SK-N-SH treated with all-trans-retinoic acid at 6 μM for 48 hours (cell line): Measurements from ENCODE around the gene QPRT.
"Not testable (repeated sequence)": the region's sequence is repeated elsewhere in the genome, so short reads cannot be mapped to it uniquely, and the experiment has no call there.

Experiments used
- ATAC-seq: fragments of 200-7000 bp; cut with Tn5 transposase; 3 replicates; pipeline ENCODE4 v1.9.1; 2020; ENCODE audit warnings: mild to moderate bottlenecking, moderate library complexity
- ARNTL ChIP-seq: fragments of 450-650 bp; formaldehyde crosslinking; IDR thresholded peaks from 2 replicates; pipeline ENCODE4 v1.5.0; 2020; ENCODE audit warnings: low read depth, mild to moderate bottlenecking, moderate library complexity, borderline replicate concordance
- CREB5 ChIP-seq: fragments of 250-450 bp; sonication (Bioruptor Pico); IDR thresholded peaks from 2 replicates; pipeline ENCODE4 v1.5.1; 2020; ENCODE audit warnings: low read depth, mild to moderate bottlenecking, moderate library complexity
- GLIS3 ChIP-seq: fragments of 250-450 bp; sonication (Bioruptor Pico); IDR thresholded peaks from 2 replicates; pipeline ENCODE4 v1.5.0; 2020; ENCODE audit warnings: mild to moderate bottlenecking, moderate library complexity
- ISL1 ChIP-seq: fragments of 250-450 bp; sonication (Bioruptor Pico); IDR thresholded peaks from 2 replicates; pipeline ENCODE4 v2.1.2; 2022; ENCODE audit warnings: mild to moderate bottlenecking, moderate library complexity
- OSR1 ChIP-seq: fragments of 250-450 bp; sonication (Bioruptor Pico); IDR thresholded peaks from 2 replicates; pipeline ENCODE4 v1.8.0; 2022; ENCODE audit warnings: moderate library complexity, mild to moderate bottlenecking, inconsistent platforms
- POU6F1 ChIP-seq: fragments of 250-450 bp; sonication (Bioruptor Pico); IDR thresholded peaks from 2 replicates; pipeline ENCODE4 v1.8.0; 2021; ENCODE audit warnings: low read depth, mild to moderate bottlenecking, moderate library complexity, borderline replicate concordance
- RARB ChIP-seq: fragments of 250-450 bp; sonication (Bioruptor Pico); IDR thresholded peaks from 2 replicates; pipeline ENCODE4 v1.8.0; 2021; ENCODE audit warnings: mild to moderate bottlenecking, moderate library complexity
- SNAI2 ChIP-seq: fragments of 250-450 bp; sonication (Bioruptor Pico); IDR thresholded peaks from 2 replicates; pipeline ENCODE4 v1.5.0; 2020; ENCODE audit warnings: mild to moderate bottlenecking, moderate library complexity
- TCF4 ChIP-seq: fragments of 250-450 bp; sonication (Bioruptor Pico); IDR thresholded peaks from 2 replicates; pipeline ENCODE4 v1.8.0; 2021; ENCODE audit warnings: mild to moderate bottlenecking, moderate library complexity, borderline replicate concordance
- TOX ChIP-seq: fragments of 250-450 bp; sonication (Bioruptor Pico); IDR thresholded peaks from 2 replicates; pipeline ENCODE4 v1.8.0; 2021; ENCODE audit warnings: mild to moderate bottlenecking, moderate library complexity, borderline replicate concordance
- ZC3H10 ChIP-seq: fragments of 250-450 bp; sonication (Bioruptor Pico); IDR thresholded peaks from 2 replicates; pipeline ENCODE4 v1.5.1; 2021; ENCODE audit warnings: mild to moderate bottlenecking, moderate library complexity
- ZFP3 ChIP-seq: fragments of 250-450 bp; sonication (Bioruptor Pico); IDR thresholded peaks from 2 replicates; pipeline ENCODE4 v1.5.0; 2020; ENCODE audit warnings: mild to moderate bottlenecking, moderate library complexity
- ZFP30 ChIP-seq: fragments of 450-650 bp; formaldehyde crosslinking; IDR thresholded peaks from 2 replicates; pipeline ENCODE4 v1.5.0; 2022; ENCODE audit warnings: mild to moderate bottlenecking, moderate library complexity
- ZNF565 ChIP-seq: fragments of 450-650 bp; formaldehyde crosslinking; conservative IDR thresholded peaks from 2 replicates; pipeline ENCODE4 v1.5.0; 2020; ENCODE audit warnings: low read depth, mild to moderate bottlenecking, moderate library complexity
- ZNF8 ChIP-seq: fragments of 450-650 bp; formaldehyde crosslinking; IDR thresholded peaks from 2 replicates; pipeline ENCODE4 v1.5.0; 2020; ENCODE audit warnings: mild to moderate bottlenecking, moderate library complexity

QPRT gene

GRCh38 chr16:29702269-29702668 lies 23.3 kb downstream of the QPRT start:
- no peak for TF ChIP-seq SNAI2 (CRISPR knock-in tag)
- TF ChIP-seq POU6F1 (CRISPR knock-in tag) = no peak
- TF ChIP-seq GLIS3 (CRISPR knock-in tag) = no peak
- TF ChIP-seq ZNF8 (CRISPR knock-in tag) = no peak
- no peak for TF ChIP-seq ZFP30 (CRISPR knock-in tag)
- no peak for TF ChIP-seq OSR1 (CRISPR knock-in tag)
- no peak for TF ChIP-seq ISL1 (CRISPR knock-in tag)
- TF ChIP-seq ZC3H10 (CRISPR knock-in tag) = no peak
- ATAC-seq = no peak

GRCh38 chr16:29705030-29705429 lies 26.1 kb downstream of the QPRT start:
- TF ChIP-seq ZFP30 (CRISPR knock-in tag) (no peak), ZNF565 (CRISPR knock-in tag) (no peak), ISL1 (CRISPR knock-in tag) (no peak), RARB (CRISPR knock-in tag) (no peak), POU6F1 (CRISPR knock-in tag) (no peak), OSR1 (CRISPR knock-in tag) (no peak), ZNF8 (CRISPR knock-in tag) (no peak)
- no peak for ATAC-seq

- not testable (repeated sequence) for ATAC-seq
Measured at GRCh38 chr16:29707160-29707559, 28.2 kb downstream of the QPRT start.

- TF ChIP-seq ISL1 (CRISPR knock-in tag) = no peak
- no peak for TF ChIP-seq ARNTL
- TF ChIP-seq TOX (CRISPR knock-in tag) = no peak
- TF ChIP-seq POU6F1 (CRISPR knock-in tag) = no peak
- TF ChIP-seq ZFP3 = no peak
- TF ChIP-seq TCF4 (CRISPR knock-in tag) = no peak
- no peak for TF ChIP-seq OSR1 (CRISPR knock-in tag)
- TF ChIP-seq CREB5 (CRISPR knock-in tag) = no peak
- TF ChIP-seq SNAI2 (CRISPR knock-in tag) = no peak
- TF ChIP-seq ZFP30 (CRISPR knock-in tag) = no peak
- no peak for TF ChIP-seq RARB (CRISPR knock-in tag)
- no peak for TF ChIP-seq ZC3H10 (CRISPR knock-in tag)
- TF ChIP-seq GLIS3 (CRISPR knock-in tag) = no peak
Measured at GRCh38 chr16:29708917-29709600, 30.1 kb downstream of the QPRT start.

GRCh38 chr16:29709657-29710056 lies 30.7 kb downstream of the QPRT start:
- not testable (repeated sequence) for ATAC-seq

More at GRCh38 chr16:29708917-29709600, 30.1 kb downstream of the QPRT start:
- no peak for ATAC-seq
